ENCODE measurements around the gene MAP7. TPM values are rescaled to one million over a fixed set of nuclear protein-coding genes. Genes with fewer than 3 reads are reported as not detected.

MAP7 gene
- total and polyA plus RNA-seq, 9 of the 15 experiments (the other 6 are each of a cell fraction or from before 2014, with no cell fraction given) = 0.76 to 7.7 (median 3.9) TPM

GRCh38 chr6:136362421-136363356, 187.5 kb downstream of the MAP7 start (continued):
- TF ChIP-seq, protein P1, sequence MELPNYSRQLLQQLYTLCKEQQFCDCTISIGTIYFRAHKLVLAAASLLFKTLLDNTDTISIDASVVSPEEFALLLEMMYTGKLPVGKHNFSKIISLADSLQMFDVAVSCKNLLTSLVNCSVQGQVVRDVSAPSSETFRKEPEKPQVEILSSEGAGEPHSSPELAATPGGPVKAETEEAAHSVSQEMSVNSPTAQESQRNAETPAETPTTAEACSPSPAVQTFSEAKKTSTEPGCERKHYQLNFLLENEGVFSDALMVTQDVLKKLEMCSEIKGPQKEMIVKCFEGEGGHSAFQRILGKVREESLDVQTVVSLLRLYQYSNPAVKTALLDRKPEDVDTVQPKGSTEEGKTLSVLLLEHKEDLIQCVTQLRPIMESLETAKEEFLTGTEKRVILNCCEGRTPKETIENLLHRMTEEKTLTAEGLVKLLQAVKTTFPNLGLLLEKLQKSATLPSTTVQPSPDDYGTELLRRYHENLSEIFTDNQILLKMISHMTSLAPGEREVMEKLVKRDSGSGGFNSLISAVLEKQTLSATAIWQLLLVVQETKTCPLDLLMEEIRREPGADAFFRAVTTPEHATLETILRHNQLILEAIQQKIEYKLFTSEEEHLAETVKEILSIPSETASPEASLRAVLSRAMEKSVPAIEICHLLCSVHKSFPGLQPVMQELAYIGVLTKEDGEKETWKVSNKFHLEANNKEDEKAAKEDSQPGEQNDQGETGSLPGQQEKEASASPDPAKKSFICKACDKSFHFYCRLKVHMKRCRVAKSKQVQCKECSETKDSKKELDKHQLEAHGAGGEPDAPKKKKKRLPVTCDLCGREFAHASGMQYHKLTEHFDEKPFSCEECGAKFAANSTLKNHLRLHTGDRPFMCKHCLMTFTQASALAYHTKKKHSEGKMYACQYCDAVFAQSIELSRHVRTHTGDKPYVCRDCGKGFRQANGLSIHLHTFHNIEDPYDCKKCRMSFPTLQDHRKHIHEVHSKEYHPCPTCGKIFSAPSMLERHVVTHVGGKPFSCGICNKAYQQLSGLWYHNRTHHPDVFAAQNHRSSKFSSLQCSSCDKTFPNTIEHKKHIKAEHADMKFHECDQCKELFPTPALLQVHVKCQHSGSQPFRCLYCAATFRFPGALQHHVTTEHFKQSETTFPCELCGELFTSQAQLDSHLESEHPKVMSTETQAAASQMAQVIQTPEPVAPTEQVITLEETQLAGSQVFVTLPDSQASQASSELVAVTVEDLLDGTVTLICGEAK (IDR thresholded peaks at IDR 0.05) = no peak
- TF ChIP-seq, protein P1 (CRISPR knock-in tag; IDR thresholded peaks at IDR 0.05) = no peak
- no peak for TF ChIP-seq NFIC (IDR thresholded peaks at IDR 0.05)
- TF ChIP-seq HDGF (IDR thresholded peaks at IDR 0.05) = no peak
- no peak for TF ChIP-seq ZNF79 (CRISPR knock-in tag; IDR thresholded peaks at IDR 0.05; ENCODE audit: low read depth)
- TF ChIP-seq NR2F6 (CRISPR knock-in tag; IDR thresholded peaks at IDR 0.05) = no peak
- TF ChIP-seq HOMEZ (CRISPR knock-in tag; IDR thresholded peaks at IDR 0.05) = no peak
- TF ChIP-seq SMARCA4 (IDR thresholded peaks at IDR 0.05) = no peak
- TF ChIP-seq BRF1 (IDR thresholded peaks at IDR 0.05; ENCODE audit: borderline replicate concordance, extremely low read depth, insufficient read length) = no peak
- TF ChIP-seq FOXA1 (IDR thresholded peaks at IDR 0.05; ENCODE audit: borderline replicate concordance) = no peak
- no peak for TF ChIP-seq ATF2 (CRISPR knock-in tag; IDR thresholded peaks at IDR 0.05)
- TF ChIP-seq SRF (CRISPR knock-in tag; IDR thresholded peaks at IDR 0.05) = no peak
- TF ChIP-seq TOE1 (IDR thresholded peaks at IDR 0.05; ENCODE audit: borderline replicate concordance) = no peak
- TF ChIP-seq TOE1 (CRISPR knock-in tag; IDR thresholded peaks at IDR 0.05; ENCODE audit: borderline replicate concordance, low read depth) = no peak
